ENCODE results near the gene GBA3.

GBA3 gene

GRCh38 chr4:22824091-22824490 is 131.4 kb downstream of the GBA3 start:
- no peak overlapping the region for H3K4me3 ChIP-seq (replicated peaks; ENCODE audit: low read depth, low read length)
- no peak for TF ChIP-seq CTCF (IDR thresholded peaks at IDR 0.05; ENCODE audit: low read length, missing control alignments)
- DNase-seq (ENCODE audit: low read depth) = no peak

- no peak for DNase-seq (ENCODE audit: low read depth)
- no peak overlapping the region for H3K4me3 ChIP-seq (replicated peaks; ENCODE audit: low read depth, low read length)
- no peak for TF ChIP-seq CTCF (IDR thresholded peaks at IDR 0.05; ENCODE audit: low read length, missing control alignments)
Measured at GRCh38 chr4:22842360-22843018, 149.8 kb downstream of the GBA3 start.

DNA sequence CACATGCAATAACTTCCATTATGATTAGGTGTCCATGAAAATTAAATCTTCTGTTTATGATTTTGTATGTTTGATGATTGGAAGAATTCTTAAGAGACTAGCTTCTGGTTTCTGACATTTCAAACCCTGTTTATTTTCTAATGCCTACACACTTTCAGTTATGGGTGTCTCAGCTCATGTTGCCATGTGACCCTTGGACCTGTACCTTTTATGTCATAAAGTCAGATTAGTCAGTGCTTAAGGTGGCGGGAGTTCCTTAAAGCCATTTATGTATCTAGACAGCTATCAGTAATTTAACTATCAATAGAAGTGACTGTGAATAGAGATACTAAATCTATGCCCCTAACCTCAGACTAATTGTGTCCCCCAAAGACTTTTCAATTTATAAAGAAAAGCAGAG is 155.6 kb downstream of the GBA3 start:
- DNase-seq (ENCODE audit: low read depth) = no peak
- no peak overlapping the region for H3K4me3 ChIP-seq (replicated peaks; ENCODE audit: low read depth, low read length)
- TF ChIP-seq CTCF (IDR thresholded peaks at IDR 0.05; ENCODE audit: low read length, missing control alignments) = no peak

DNA sequence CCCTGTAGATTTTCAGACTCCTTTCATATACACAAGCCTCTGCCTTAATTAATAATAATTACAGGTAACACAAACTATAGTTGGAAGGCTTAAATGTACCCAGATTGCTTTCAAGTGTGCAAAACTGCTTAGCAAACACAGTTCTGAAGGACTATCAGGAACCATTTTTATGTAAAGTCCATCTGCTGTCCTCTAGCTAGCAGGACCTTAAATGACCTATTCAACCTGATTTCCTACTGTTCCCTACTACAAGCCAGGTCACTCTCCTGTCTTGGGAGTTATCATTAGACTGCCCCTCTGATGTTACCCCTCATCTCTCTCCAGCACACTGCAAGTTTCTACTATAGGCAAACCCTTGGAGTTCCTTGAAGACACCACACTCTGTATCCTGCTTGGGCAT is 157.3 kb downstream of the GBA3 start:
- H3K4me3 ChIP-seq (replicated peaks; ENCODE audit: low read depth, low read length) = no peak overlapping the region
- DNase-seq (ENCODE audit: low read depth) = no peak
- no peak for TF ChIP-seq CTCF (IDR thresholded peaks at IDR 0.05; ENCODE audit: low read length, missing control alignments)

- no peak for TF ChIP-seq CTCF (IDR thresholded peaks at IDR 0.05; ENCODE audit: low read length, missing control alignments)
- no peak for DNase-seq (ENCODE audit: low read depth)
Measured at GRCh38 chr4:22850630-22851029, 157.9 kb downstream of the GBA3 start.

GRCh38 chr4:22857411-22857810 is 164.7 kb downstream of the GBA3 start:
- DNase-seq (ENCODE audit: low read depth) = no peak
- no peak overlapping the region for H3K4me3 ChIP-seq (replicated peaks; ENCODE audit: low read depth, low read length)
- no peak for TF ChIP-seq CTCF (IDR thresholded peaks at IDR 0.05; ENCODE audit: low read length, missing control alignments)

More at GRCh38 chr4:22850630-22851029, 157.9 kb downstream of the GBA3 start:
- H3K4me3 ChIP-seq (replicated peaks; ENCODE audit: low read depth, low read length) = no peak overlapping the region

DNA sequence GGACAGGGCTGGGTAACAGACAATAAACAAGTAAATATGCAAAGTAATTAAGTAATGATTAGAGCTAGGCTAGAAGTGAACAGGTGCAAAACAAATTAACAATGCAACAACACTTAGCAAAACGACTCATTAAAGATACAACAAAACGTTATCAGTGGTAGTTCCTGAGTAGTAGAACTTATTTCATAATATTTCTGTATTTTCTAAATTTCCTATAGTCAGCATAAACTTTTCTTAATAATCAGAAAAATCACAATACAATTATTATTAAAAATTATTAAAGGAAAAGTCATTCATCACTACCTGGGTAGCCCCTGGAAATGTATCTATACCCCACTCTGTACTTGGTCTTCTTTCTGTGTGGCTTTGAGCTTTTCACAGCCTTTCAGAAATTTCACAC is 166.6 kb downstream of the GBA3 start:
- TF ChIP-seq CTCF (IDR thresholded peaks at IDR 0.05; ENCODE audit: low read length, missing control alignments) = no peak
- DNase-seq (ENCODE audit: low read depth) = no peak
- no peak overlapping the region for H3K4me3 ChIP-seq (replicated peaks; ENCODE audit: low read depth, low read length)

All from fibroblast of pulmonary artery (primary cell).